Right renal pelvis (tissue), 4 donors: Measurements from ENCODE around the gene CSNK2B. TPM values are rescaled to one million over a fixed set of nuclear protein-coding genes. Genes with fewer than 3 reads are reported as not detected.

ENCODE experiments used
- DNase-seq, 4 donors: peaks; one replicate each; pipeline ENCODE4 v3.0.0-alpha.2; 2013; ENCODE audit warnings: low read depth in 4 of 4, low spot score in 3 of 4, missing footprints in 1 of 4
- polyA plus RNA-seq, 4 donors: library from polyadenylated mRNA; unstranded; fragments of 120-200 nt; gene quantifications; one replicate each; pipeline ENCODE4 v1.2.1, GENCODE V29; 2013; ENCODE audit not compliant: insufficient read length in 4 of 4

CSNK2B gene
- 100 to 1,000 TPM; 237 to 255 (median 246) TPM for polyA plus RNA-seq

- DNase-seq, result peak; percentile 92 to 97 (median 95)
Measured at GRCh38 chr6:31665501-31666336, at the start of gene CSNK2B. TSS of gene CSNK2B (plus strand) at chr6:31666080. CDS start at chr6:31666832, 752 bp downstream.

GRCh38 chr6:31617010-31617409 lies 48.9 kb upstream of the CSNK2B start:
- DNase-seq, result no peak

GRCh38 chr6:31619805-31620585 lies 45.9 kb upstream of the CSNK2B start:
- DNase-seq, result peak; percentile 93 to 98 (median 96)

GRCh38 chr6:31620586-31621319 lies 45.1 kb upstream of the CSNK2B start, which contains the start of gene PRRC2A:
TSS of gene PRRC2A (plus strand) at chr6:31620715. CDS start at chr6:31622790, 2,075 bp downstream.
- peak in 3 of 4 donors; percentile 44 to 97 (median 65) for DNase-seq

- DNase-seq, result no peak
Measured at GRCh38 chr6:31621320-31621939, 44.5 kb upstream of the CSNK2B start.

- DNase-seq, result no peak
Measured at GRCh38 chr6:31621991-31622390, 43.9 kb upstream of the CSNK2B start.

- DNase-seq, result no peak
Measured at GRCh38 chr6:31622684-31623091, 43.2 kb upstream of the CSNK2B start.

- no peak for DNase-seq
Measured at GRCh38 chr6:31624070-31624469, 41.8 kb upstream of the CSNK2B start.

GRCh38 chr6:31626952-31627351 lies 38.9 kb upstream of the CSNK2B start:
- no peak for DNase-seq

- no peak for DNase-seq
Measured at GRCh38 chr6:31627690-31628287, 38.1 kb upstream of the CSNK2B start.

- DNase-seq, result no peak
Measured at GRCh38 chr6:31629014-31629413, 36.9 kb upstream of the CSNK2B start.

GRCh38 chr6:31630177-31630934 lies 35.5 kb upstream of the CSNK2B start:
- no peak for DNase-seq

- DNase-seq, result no peak
Measured at GRCh38 chr6:31631209-31631608, 34.7 kb upstream of the CSNK2B start.

GRCh38 chr6:31631681-31632278 lies 34.1 kb upstream of the CSNK2B start:
- DNase-seq, result no peak

- DNase-seq, result no peak
Measured at GRCh38 chr6:31632279-31632946, 33.5 kb upstream of the CSNK2B start.

GRCh38 chr6:31633447-31633846 lies 32.4 kb upstream of the CSNK2B start:
- no peak for DNase-seq

GRCh38 chr6:31634131-31634530 lies 31.7 kb upstream of the CSNK2B start:
- no peak for DNase-seq

- DNase-seq, result no peak
Measured at GRCh38 chr6:31634969-31635575, 30.8 kb upstream of the CSNK2B start.
